H9 (cell line): ENCODE measurements around the gene FBH1. TPM values are rescaled to one million over a fixed set of nuclear protein-coding genes. Genes with fewer than 3 reads are reported as not detected.

Experiments
- DNase-seq: peaks from one replicate; pipeline ENCODE4 v3.0.0-alpha.2; 2017
- H2AFZ ChIP-seq: one replicate; pipeline ENCODE4 v1.6.1; 2013; ENCODE audit warnings: mild to moderate bottlenecking, low read length, control low read depth, moderate library complexity
- H2AK5ac ChIP-seq: 2 replicates; pipeline ENCODE4 v1.6.1; 2013; ENCODE audit warnings: low read length, control low read depth, mixed read lengths; ENCODE audit not compliant: insufficient read length
- H2BK120ac ChIP-seq: one replicate; pipeline ENCODE4 v1.6.1; 2013; ENCODE audit warnings: low read depth, mild to moderate bottlenecking, low read length, control low read depth, inconsistent platforms; ENCODE audit not compliant: poor library complexity, severe bottlenecking
- H2BK12ac ChIP-seq: 2 replicates; pipeline ENCODE4 v1.6.1; 2013; ENCODE audit warnings: low read length, control low read depth, mixed read lengths, low read depth; ENCODE audit not compliant: insufficient read length
- H2BK15ac ChIP-seq: 2 replicates; pipeline ENCODE4 v1.6.1; 2013; ENCODE audit warnings: low read depth, low read length, control low read depth
- H2BK20ac ChIP-seq: one replicate; pipeline ENCODE4 v1.6.1; 2013; ENCODE audit warnings: low read depth, mild to moderate bottlenecking, low read length, control low read depth, inconsistent platforms; ENCODE audit not compliant: poor library complexity, severe bottlenecking
- H2BK5ac ChIP-seq: 2 replicates; pipeline ENCODE4 v1.6.1; 2013; ENCODE audit warnings: low read length, control low read depth, mixed read lengths; ENCODE audit not compliant: insufficient read length
- H3K14ac ChIP-seq: 2 replicates; pipeline ENCODE4 v1.6.1; 2013; ENCODE audit warnings: low read length, control low read depth; ENCODE audit not compliant: insufficient read depth
- H3K18ac ChIP-seq: 2 replicates; pipeline ENCODE4 v1.6.1; 2013; ENCODE audit warnings: low read depth, mild to moderate bottlenecking, mixed read lengths, low read length, control low read depth; ENCODE audit not compliant: insufficient read length
- H3K23ac ChIP-seq: 2 replicates; pipeline ENCODE4 v1.6.1; 2013; ENCODE audit warnings: low read length, control low read depth, mixed read lengths, low read depth; ENCODE audit not compliant: insufficient read length
- H3K23me2 ChIP-seq: 2 replicates; pipeline ENCODE4 v1.6.1; 2013; ENCODE audit warnings: low read depth, mild to moderate bottlenecking, mixed read lengths, low read length, control low read depth; ENCODE audit not compliant: insufficient read length, poor library complexity, severe bottlenecking
- H3K27ac ChIP-seq: 2 replicates; pipeline ENCODE4 v1.5.1; 2013; ENCODE audit warnings: low read length, control low read depth, mixed read lengths, low read depth; ENCODE audit not compliant: insufficient read length
- H3K27me3 ChIP-seq: 2 replicates; pipeline ENCODE4 v1.6.1; 2013; ENCODE audit warnings: low read length, control low read depth, inconsistent platforms; ENCODE audit not compliant: insufficient read depth
- H3K4ac ChIP-seq: 2 replicates; pipeline ENCODE4 v1.6.1; 2013; ENCODE audit warnings: low read depth, mild to moderate bottlenecking, control low read depth, inconsistent platforms, low read length, moderate library complexity
- H3K4me1 ChIP-seq: 2 replicates; pipeline ENCODE4 v1.6.1; 2013; ENCODE audit warnings: low read length, control low read depth, inconsistent platforms; ENCODE audit not compliant: insufficient read depth
- H3K4me2 ChIP-seq: 2 replicates; pipeline ENCODE4 v1.6.1; 2013; ENCODE audit warnings: low read length, control low read depth, mixed read lengths; ENCODE audit not compliant: insufficient read length, insufficient read depth
- H3K56ac ChIP-seq: 2 replicates; pipeline ENCODE4 v1.6.1; 2013; ENCODE audit warnings: low read depth, mild to moderate bottlenecking, mixed read lengths, low read length, control low read depth; ENCODE audit not compliant: insufficient read length
- H3K79me1 ChIP-seq: 2 replicates; pipeline ENCODE4 v1.6.1; 2013; ENCODE audit warnings: low read depth, mild to moderate bottlenecking, moderate library complexity, low read length, control low read depth, inconsistent platforms; ENCODE audit not compliant: insufficient read depth, poor library complexity, severe bottlenecking
- H3K79me2 ChIP-seq: 2 replicates; pipeline ENCODE4 v1.6.1; 2013; ENCODE audit warnings: low read length, control low read depth, inconsistent platforms; ENCODE audit not compliant: insufficient read depth
- H3K9ac ChIP-seq: 2 replicates; pipeline ENCODE4 v1.6.1; 2013; ENCODE audit warnings: low read length, control low read depth, mixed read lengths; ENCODE audit not compliant: insufficient read length; ENCODE audit errors: extremely low read depth
- H3K9me3 ChIP-seq: one replicate; pipeline ENCODE4 v1.6.1; 2013; ENCODE audit warnings: low read depth, low read length, inconsistent platforms; ENCODE audit not compliant: control insufficient read depth
- H3T11ph ChIP-seq: one replicate; pipeline ENCODE4 v1.6.1; 2013; ENCODE audit warnings: mild to moderate bottlenecking, low read length, control low read depth, inconsistent platforms
- H4K20me1 ChIP-seq: one replicate; pipeline ENCODE4 v1.6.1; 2013; ENCODE audit not compliant: control insufficient read depth, insufficient read length, insufficient read depth
- H4K5ac ChIP-seq: 2 replicates; pipeline ENCODE4 v1.6.1; 2013; ENCODE audit warnings: low read depth, mild to moderate bottlenecking, mixed read lengths, low read length, control low read depth; ENCODE audit not compliant: insufficient read length
- H4K8ac ChIP-seq: replicated peaks from 2 replicates; pipeline ENCODE4 v1.6.1; 2013; ENCODE audit warnings: low read length, control low read depth, mixed read lengths, low read depth; ENCODE audit not compliant: insufficient read length
- H4K91ac ChIP-seq: 2 replicates; pipeline ENCODE4 v1.6.1; 2013; ENCODE audit warnings: low read depth, mild to moderate bottlenecking, moderate library complexity, mixed read lengths, low read length, control low read depth; ENCODE audit not compliant: insufficient read length
- H3K27ac Mint-ChIP-seq, 3 experiments: 2 replicates in 2 of 3; 3 replicates in 1 of 3; pipeline ENCODE4 v1.8.0; 2020 to 2021; ENCODE audit warnings: mixed read lengths in 3 of 3, mild to moderate bottlenecking in 1 of 3, moderate library complexity in 1 of 3
- H3K27me3 Mint-ChIP-seq: 2 replicates; pipeline ENCODE4 v1.8.0; 2021; ENCODE audit warnings: low read depth, mild to moderate bottlenecking, moderate library complexity, mixed read lengths
- H3K36me3 Mint-ChIP-seq, 3 experiments: 2 replicates in 2 of 3; 3 replicates in 1 of 3; pipeline ENCODE4 v1.8.0; 2020 to 2021; ENCODE audit warnings: low read depth in 3 of 3, mixed read lengths in 3 of 3; ENCODE audit not compliant: insufficient read depth in 1 of 3
- H3K4me1 Mint-ChIP-seq, 2 experiments: 2 replicates each; pipeline ENCODE4 v1.8.0; 2020; ENCODE audit warnings: mixed read lengths in 2 of 2
- H3K4me3 Mint-ChIP-seq, 2 experiments: 2 replicates in 1 of 2; 3 replicates in 1 of 2; pipeline ENCODE4 v1.8.0; 2020 to 2021; ENCODE audit warnings: mild to moderate bottlenecking in 2 of 2, mixed read lengths in 2 of 2, moderate library complexity in 1 of 2
- H3K9me3 Mint-ChIP-seq, 2 experiments: 2 replicates in 1 of 2; 3 replicates in 1 of 2; pipeline ENCODE4 v1.8.0; 2020; ENCODE audit warnings: mild to moderate bottlenecking in 2 of 2, mixed read lengths in 2 of 2, moderate library complexity in 1 of 2
- CTCF ChIP-seq: fragments of 200-600 bp; sonication (generic); conservative IDR thresholded peaks from 3 replicates; pipeline ENCODE4 v1.8.0; 2021; ENCODE audit warnings: antibody characterized with exemption, mild to moderate bottlenecking
- WGBS: extraction: QIAGEN DNeasy Blood & Tissue Kit; methylation state at CpG from one replicate; pipeline ENCODE4 v1.1.7; 2013; ENCODE audit warnings: missing lambda C conversion rate, low lambda C conversion rate, mixed read lengths; ENCODE audit not compliant: insufficient read length; ENCODE audit errors: extremely low coverage; 5-methylcytosine and 5-hydroxymethylcytosine counted together
- total RNA-seq: library from RNA; stranded (reverse); gene quantifications from 2 replicates; pipeline ENCODE4 v1.2.1, GENCODE V29; 2021

The FBH1 gene
- total RNA-seq, 1 experiment from 2014 or later = 52.2 TPM

- WGBS = no CpG with 5 or more reads among the region's 13 CpGs
- H3K27ac Mint-ChIP-seq = no peak overlapping the region; a peak in 1 of 7 replicates
These were observed 15.9 kb downstream of the FBH1 start for GRCh38 chr10:5905854-5906507.

More at GRCh38 chr10:5905854-5906507, 15.9 kb downstream of the FBH1 start:
- no peaks in the 10 kb centered on the region for H3K4me1 ChIP-seq
- H3K9me3 ChIP-seq = no peaks in the 10 kb centered on the region
- H3K27me3 ChIP-seq = no peaks in the 10 kb centered on the region
- H2BK120ac ChIP-seq = no peak overlapping the region
- H2AFZ ChIP-seq = no peak overlapping the region
- H3K4me3 Mint-ChIP-seq = no peak overlapping the region
- no peak overlapping the region for H4K91ac ChIP-seq
- no peak overlapping the region for H3K27ac ChIP-seq
- H2BK20ac ChIP-seq = no peak overlapping the region
- H3K4ac ChIP-seq = no peak overlapping the region
- H2BK5ac ChIP-seq = no peak overlapping the region
- TF ChIP-seq CTCF = no peak
- H3K9me3 Mint-ChIP-seq = no peaks in the 10 kb centered on the region
- H3T11ph ChIP-seq = no peak overlapping the region
- no peaks in the 10 kb centered on the region for H4K20me1 ChIP-seq
- H3K27me3 Mint-ChIP-seq = no peaks in the 10 kb centered on the region
- no peak overlapping the region for H2BK15ac ChIP-seq
- no peaks in the 10 kb centered on the region for H3K4me1 Mint-ChIP-seq
- H3K9ac ChIP-seq = no peak overlapping the region
- H3K23ac ChIP-seq = no peak overlapping the region
- no peak overlapping the region; the same call in 1 of the 2 replicates for H3K14ac ChIP-seq
- H3K23me2 ChIP-seq = no peaks in the 10 kb centered on the region
- H2BK12ac ChIP-seq = no peak overlapping the region
- DNase-seq = no peak
- H3K79me1 ChIP-seq = no peaks in the 10 kb centered on the region
- no peak overlapping the region for H3K18ac ChIP-seq
- H3K56ac ChIP-seq = no peak overlapping the region
- H3K79me2 ChIP-seq = no peaks in the 10 kb centered on the region
- no peak overlapping the region for H2AK5ac ChIP-seq
- no peak overlapping the region for H4K5ac ChIP-seq
- no peak overlapping the region for H3K4me2 ChIP-seq
- no peak overlapping the region for H4K8ac ChIP-seq
- H3K36me3 Mint-ChIP-seq = peaks cover 25 to 58% (median 51%) of the 10 kb centered on the region in 3 experiments; a peak in 6 of 7 replicates
